Fibroblast of skin of left quadriceps (primary cell): ENCODE data around the gene NR2C2AP.

ENCODE experiments used
- DNase-seq, 2 experiments: peaks; one replicate each; pipeline ENCODE4 v3.0.0-alpha.2; 2013; ENCODE audit warnings: low read depth in 2 of 2

Gene NR2C2AP

GRCh38 chr19:19152668-19153384, 50.4 kb downstream of the NR2C2AP start:
- DNase-seq = no peak

GRCh38 chr19:19151418-19151817, 51.8 kb downstream of the NR2C2AP start:
- DNase-seq = no peak
